Erythroblast (primary cell): ENCODE results near the gene NLRX1.

ENCODE experiments used
- GATA1 ChIP-seq: IDR thresholded peaks from 2 replicates; pipeline ENCODE4 v1.6.1; 2011; ENCODE audit warnings: low read depth, mild to moderate bottlenecking, control low read depth, low read length, moderate library complexity
- POLR2A ChIP-seq: IDR thresholded peaks from 2 replicates; pipeline ENCODE4 v1.6.1; 2011; ENCODE audit warnings: mild to moderate bottlenecking, low read length

GRCh38 chr11:119126675-119127268, 41.8 kb upstream of the NLRX1 start:
- TF ChIP-seq POLR2A = no peak
- no peak for TF ChIP-seq GATA1
